ENCODE data around the gene CCL22. TPM values are rescaled to one million over a fixed set of nuclear protein-coding genes. Genes with fewer than 3 reads are reported as not detected.
"Not testable (repeated sequence)": the region's sequence is repeated elsewhere in the genome, so short reads cannot be mapped to it uniquely, and the experiment has no call there.

The CCL22 gene
- not detected in 2 replicates for total RNA-seq (2014; rRNA removed; shearing (Covaris generic))

- no peak for DNase-seq (ENCODE audit: low spot score)
Observed at GRCh38 chr16:57358527-57359095, at the start of gene CCL22. TSS of gene CCL22 (plus strand) at chr16:57358783. CDS start at chr16:57358817, 34 bp downstream.

DNA sequence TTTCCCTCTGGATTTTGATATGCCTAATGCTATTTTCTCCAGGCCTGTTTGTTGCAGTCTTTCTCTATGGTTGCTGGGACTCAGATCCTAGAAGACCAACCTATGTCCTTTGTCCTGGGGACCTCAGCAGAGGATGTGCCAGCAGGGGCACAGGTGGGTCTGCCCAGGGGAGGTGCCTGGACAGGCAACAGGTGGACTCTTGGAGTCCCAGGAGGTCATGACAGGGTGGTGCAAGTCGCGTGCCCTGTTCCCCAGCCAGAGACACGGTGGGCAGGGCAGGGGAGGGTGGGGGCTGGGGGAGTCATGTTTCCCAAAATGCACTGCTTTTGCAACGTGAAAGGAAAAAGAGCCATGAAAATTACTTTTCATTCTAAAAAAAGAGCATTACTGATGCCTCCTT, 47.8 kb upstream of the CCL22 start:
- DNase-seq (ENCODE audit: low spot score): no peak

- no peak for DNase-seq (ENCODE audit: low spot score)
Observed at GRCh38 chr16:57313509-57313908, 45.1 kb upstream of the CCL22 start.

- no peak for DNase-seq (ENCODE audit: low spot score)
Observed at GRCh38 chr16:57314161-57314785, 44.3 kb upstream of the CCL22 start.

GRCh38 chr16:57315416-57315815, 43.2 kb upstream of the CCL22 start:
- DNase-seq (ENCODE audit: low spot score): no peak

- DNase-seq (ENCODE audit: low spot score): no peak
Observed at GRCh38 chr16:57316390-57317017, 42.1 kb upstream of the CCL22 start.

- no peak for DNase-seq (ENCODE audit: low spot score)
Observed at GRCh38 chr16:57318240-57318970, 40.2 kb upstream of the CCL22 start.

GRCh38 chr16:57319646-57320045, 38.9 kb upstream of the CCL22 start:
- DNase-seq (ENCODE audit: low spot score): no peak

DNA sequence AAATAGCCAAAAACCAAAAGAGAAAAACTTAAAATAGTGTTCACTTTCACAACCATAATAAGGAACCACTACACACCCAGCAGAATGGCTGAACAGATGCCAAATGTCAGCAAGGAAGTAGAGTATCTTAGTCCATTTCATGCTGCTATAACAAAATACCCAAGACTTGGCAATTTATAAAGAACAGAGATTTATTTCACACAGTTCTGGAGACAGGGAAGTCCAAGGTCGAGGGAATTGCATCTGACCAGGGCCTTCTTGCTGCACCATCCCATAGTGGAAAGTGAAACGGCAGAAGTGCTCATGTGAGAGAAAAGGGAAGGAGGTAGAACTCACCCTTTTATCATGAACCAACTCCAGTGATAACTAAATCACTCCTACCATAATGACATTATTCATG, 33.8 kb upstream of the CCL22 start:
- DNase-seq (ENCODE audit: low spot score): no peak

DNA sequence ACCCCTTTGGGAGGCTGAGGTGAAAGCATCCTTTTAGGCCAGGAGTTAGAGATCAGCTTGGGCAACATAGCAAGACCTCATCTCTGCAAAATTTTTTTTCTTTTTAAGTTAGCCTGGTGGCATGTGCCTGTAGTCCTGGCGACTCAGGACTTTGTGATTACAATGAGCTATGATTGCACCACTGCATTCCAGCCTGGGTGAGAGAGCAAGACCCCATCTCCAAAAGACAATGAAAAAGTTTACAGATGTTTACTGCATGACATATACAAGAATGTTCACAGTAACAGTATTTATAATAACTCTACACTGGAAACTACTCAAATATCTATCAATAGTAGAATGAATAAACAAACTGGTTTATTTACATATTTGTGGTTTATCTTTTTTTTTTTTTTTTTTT, 33.1 kb upstream of the CCL22 start:
- DNase-seq (ENCODE audit: low spot score): no peak

DNA sequence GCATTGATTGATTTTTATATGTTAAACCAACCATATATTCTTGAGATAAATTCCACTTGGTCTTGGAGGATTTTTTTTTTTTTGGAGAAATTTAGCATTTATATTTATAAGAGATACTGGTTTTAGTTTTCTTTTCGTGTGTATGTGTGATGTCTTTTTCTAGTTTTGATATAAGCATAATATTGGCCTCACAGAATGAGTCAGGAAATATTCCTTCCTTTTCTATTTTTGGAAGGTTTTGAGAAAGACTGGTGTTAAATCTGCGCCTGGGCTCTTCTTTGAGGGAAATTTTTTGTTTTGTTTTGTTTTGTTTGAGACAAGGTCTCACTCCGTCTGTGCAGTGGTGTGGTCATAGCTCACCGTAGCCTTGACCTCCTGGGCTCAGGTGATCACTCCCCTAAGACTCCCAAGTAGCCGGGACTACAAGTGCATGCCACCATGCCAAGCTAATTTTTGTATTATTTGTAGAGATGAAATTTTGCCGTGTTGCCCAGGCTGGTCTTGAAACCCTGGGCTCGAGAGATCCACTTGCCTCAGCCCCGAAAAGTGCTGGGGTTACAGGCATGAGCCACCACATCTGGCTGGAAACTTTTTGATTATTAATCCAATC, 28.8 kb upstream of the CCL22 start:
- no peak for DNase-seq (ENCODE audit: low spot score)

DNA sequence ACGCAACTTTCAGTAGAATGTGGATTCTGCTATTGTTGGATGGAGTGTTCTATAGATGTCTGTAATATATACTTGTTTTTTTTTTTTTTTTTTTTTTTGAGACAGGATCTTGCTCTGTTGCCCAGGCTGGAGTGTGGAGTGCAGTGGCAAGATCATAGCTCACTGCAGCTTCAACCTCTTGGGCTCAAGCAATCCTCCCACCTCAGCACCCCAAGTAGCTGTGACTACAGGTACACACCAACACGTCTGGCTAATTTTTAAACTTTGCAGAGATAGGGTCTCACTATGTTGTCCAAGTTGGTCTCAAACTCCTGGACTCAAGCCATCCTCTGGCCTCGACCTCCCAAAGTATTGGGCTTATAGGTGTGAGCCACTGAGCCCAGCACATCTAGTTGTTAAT, 27.2 kb upstream of the CCL22 start:
- no peak for DNase-seq (ENCODE audit: low spot score)

GRCh38 chr16:57333402-57333801, 25.2 kb upstream of the CCL22 start:
- no peak for DNase-seq (ENCODE audit: low spot score)

DNA sequence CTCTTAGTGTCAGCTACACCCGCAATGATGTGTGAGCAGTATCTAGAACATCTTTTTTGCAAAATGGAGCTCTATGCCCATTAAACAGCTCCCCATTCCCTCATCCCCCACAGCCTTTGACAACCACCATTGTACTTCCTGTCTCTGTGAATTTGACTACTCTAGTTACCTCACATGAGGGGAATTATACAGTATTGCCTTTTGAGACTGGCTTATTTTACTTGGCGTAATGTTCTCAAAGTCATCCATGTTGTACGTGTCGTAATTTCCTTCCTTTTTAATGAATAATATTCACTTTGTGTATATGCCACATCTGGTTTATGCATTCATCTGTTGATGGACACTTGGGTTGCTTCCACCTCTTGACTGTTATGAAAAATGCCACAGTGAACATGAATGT, 23.2 kb upstream of the CCL22 start:
- DNase-seq (ENCODE audit: low spot score): no peak

- DNase-seq (ENCODE audit: low spot score): no peak
Observed at GRCh38 chr16:57341062-57341440, 17.5 kb upstream of the CCL22 start.

DNA sequence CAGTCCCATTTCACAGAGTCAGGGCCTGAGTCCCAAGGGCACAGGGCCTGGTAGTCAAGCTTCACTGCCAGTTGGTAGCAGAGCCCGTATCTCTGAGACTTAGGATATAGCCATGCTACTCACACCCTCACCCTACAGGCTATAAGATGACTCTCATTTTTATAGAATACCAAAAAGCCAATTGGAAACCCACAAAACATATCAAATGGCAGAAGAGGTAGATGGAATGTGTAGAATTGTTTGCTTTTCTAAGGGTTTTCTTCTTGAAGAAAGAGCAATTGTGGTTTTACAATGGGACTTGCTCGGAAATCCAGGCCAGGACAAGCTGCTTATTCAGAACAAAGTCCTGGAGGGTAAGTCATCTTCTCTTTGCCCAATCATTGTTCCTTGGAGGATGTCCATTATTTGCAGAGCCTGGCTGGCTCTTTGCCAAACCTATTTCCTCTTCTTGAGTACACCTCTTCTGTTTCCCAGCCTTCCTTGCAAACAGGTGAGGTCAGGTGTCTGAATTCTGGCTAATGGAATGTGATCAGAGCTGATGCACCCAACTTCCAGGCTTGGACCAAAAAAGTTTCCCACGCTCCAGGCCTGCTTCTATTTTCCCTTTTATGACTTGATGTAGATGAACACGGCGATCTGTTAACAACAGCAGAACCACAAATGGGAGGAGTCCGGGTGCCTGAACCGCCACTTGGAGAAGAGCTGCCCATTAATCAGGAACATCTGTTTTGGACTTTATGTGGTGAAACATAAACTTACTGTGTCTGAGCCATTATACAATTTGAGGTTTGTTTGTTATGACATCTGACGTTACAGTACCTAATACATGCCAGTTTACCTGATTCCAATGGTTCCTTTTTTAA, 16.9 kb upstream of the CCL22 start:
- peak; percentile 95 for DNase-seq (ENCODE audit: low spot score)

- DNase-seq (ENCODE audit: low spot score): not testable (repeated sequence)
Observed at GRCh38 chr16:57342606-57343005, 16.0 kb upstream of the CCL22 start.

- no peak for DNase-seq (ENCODE audit: low spot score)
Observed at GRCh38 chr16:57343221-57343620, 15.4 kb upstream of the CCL22 start.

DNA sequence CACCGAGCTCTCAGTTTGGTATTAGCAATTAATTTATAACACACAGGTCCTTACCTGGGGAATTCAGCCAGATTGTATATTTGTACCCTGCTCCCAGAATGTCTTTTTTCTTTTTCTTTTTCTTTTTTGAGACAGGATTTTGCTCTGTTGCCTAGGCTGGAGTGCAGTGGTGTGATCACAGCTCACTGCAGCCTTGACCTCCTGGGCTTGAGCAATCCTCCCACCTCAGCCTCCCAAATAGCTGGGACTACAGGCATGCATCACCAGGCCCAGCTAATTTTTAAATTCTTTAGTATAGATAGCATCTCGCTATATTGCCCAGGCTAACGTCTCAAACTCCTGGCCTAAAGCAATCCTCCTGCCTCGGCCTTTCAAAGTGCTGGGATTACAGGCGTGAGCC, 14.5 kb upstream of the CCL22 start:
- DNase-seq (ENCODE audit: low spot score): not testable (repeated sequence)

- DNase-seq (ENCODE audit: low spot score): no peak
Observed at GRCh38 chr16:57345021-57345420, 13.6 kb upstream of the CCL22 start.

DNA sequence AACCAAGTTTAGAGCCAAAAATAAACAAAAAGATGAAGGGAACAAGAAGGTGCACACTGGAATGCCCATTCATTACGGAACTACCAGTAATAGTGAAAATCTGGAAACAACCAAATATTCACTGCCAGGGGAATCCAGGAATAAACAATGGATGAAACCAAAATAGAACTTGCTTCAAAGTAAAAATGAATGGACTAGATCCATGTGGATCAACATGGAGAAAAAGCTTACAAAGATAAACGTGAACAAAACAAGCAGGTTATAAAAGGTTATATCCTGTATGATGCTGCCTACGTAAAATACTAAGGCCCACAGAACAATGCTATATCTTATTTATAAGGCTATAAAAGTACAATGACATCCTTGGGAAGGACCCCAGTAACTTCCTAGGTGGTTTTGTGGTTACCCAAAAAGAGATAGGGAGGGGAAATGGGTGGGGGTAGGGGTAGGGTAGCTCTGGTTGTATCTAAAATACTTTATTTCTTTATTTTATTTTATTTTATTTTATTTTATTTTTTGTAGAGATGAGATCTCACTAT, 12.8 kb upstream of the CCL22 start:
- DNase-seq (ENCODE audit: low spot score): no peak

All from HT-29 (cell line).